OCI-LY1 (cell line): ENCODE data around the gene CAV1.

Experiments used
- H2AFZ ChIP-seq: fragments of 200-600 bp; sonication (generic), shearing (Covaris generic); 2 replicates; pipeline ENCODE4 v1.6.0; 2014; ENCODE audit warnings: antibody characterized with exemption, mild to moderate bottlenecking, low read length
- H3F3A ChIP-seq: fragments of 200-600 bp; sonication (generic), shearing (Covaris generic); 2 replicates; pipeline ENCODE4 v1.6.0; 2014; ENCODE audit warnings: mild to moderate bottlenecking, antibody characterized with exemption, low read length, moderate library complexity; ENCODE audit not compliant: insufficient read depth
- H3K27ac ChIP-seq: fragments of 200-600 bp; sonication (generic); 2 replicates; pipeline ENCODE4 v1.5.1; 2014; ENCODE audit warnings: low read length, mixed run types, mild to moderate bottlenecking, low read depth; ENCODE audit not compliant: poor library complexity, severe bottlenecking
- H3K27me3 ChIP-seq: fragments of 200-600 bp; sonication (generic); 2 replicates; pipeline ENCODE4 v1.6.0; 2014; ENCODE audit warnings: antibody characterized with exemption, mild to moderate bottlenecking, low read length, moderate library complexity; ENCODE audit not compliant: insufficient read depth
- H3K36me3 ChIP-seq: fragments of 200-600 bp; sonication (generic); 2 replicates; pipeline ENCODE4 v1.6.1; 2014; ENCODE audit warnings: mild to moderate bottlenecking, antibody characterized with exemption, low read length, moderate library complexity, mixed read lengths; ENCODE audit not compliant: insufficient read depth
- H3K4me1 ChIP-seq: fragments of 200-600 bp; sonication (generic); 2 replicates; pipeline ENCODE4 v1.5.1; 2014; ENCODE audit warnings: mild to moderate bottlenecking, low read length, moderate library complexity; ENCODE audit not compliant: insufficient read depth, severe bottlenecking
- H3K4me2 ChIP-seq: fragments of 200-600 bp; sonication (generic), shearing (Covaris generic); 2 replicates; pipeline ENCODE4 v1.6.1; 2014; ENCODE audit warnings: low read length
- H3K4me3 ChIP-seq: fragments of 200-600 bp; sonication (generic); 2 replicates; pipeline ENCODE4 v1.5.1; 2014; ENCODE audit warnings: low read length, low read depth, mild to moderate bottlenecking, mixed read lengths; ENCODE audit not compliant: poor library complexity, severe bottlenecking
- H3K79me2 ChIP-seq: fragments of 200-600 bp; shearing (Covaris generic); 2 replicates; pipeline ENCODE4 v1.6.1; 2016; ENCODE audit warnings: mixed run types, low read length, mixed read lengths; ENCODE audit not compliant: insufficient read depth
- H3K9ac ChIP-seq: fragments of 200-600 bp; sonication (generic), shearing (Covaris generic); 2 replicates; pipeline ENCODE4 v1.6.1; 2014; ENCODE audit warnings: mild to moderate bottlenecking, low read length, mixed read lengths
- H3K9me2 ChIP-seq: fragments of 200-600 bp; sonication (generic), shearing (Covaris generic); 2 replicates; pipeline ENCODE4 v1.6.1; 2014; ENCODE audit warnings: low read depth, mild to moderate bottlenecking, low read length, mixed read lengths
- H3K9me3 ChIP-seq: fragments of 200-600 bp; shearing (Covaris generic); 2 replicates; pipeline ENCODE4 v1.6.1; 2014; ENCODE audit warnings: low read length, mixed read lengths
- H4K20me1 ChIP-seq: fragments of 200-600 bp; sonication (generic), shearing (Covaris generic); 2 replicates; pipeline ENCODE4 v1.6.0; 2016; ENCODE audit warnings: mild to moderate bottlenecking, low read length; ENCODE audit not compliant: insufficient read depth
- EZH2 ChIP-seq: fragments of 200-600 bp; sonication (generic), shearing (Covaris generic); IDR thresholded peaks from 2 replicates; pipeline ENCODE4 v1.8.0; 2017; ENCODE audit warnings: borderline replicate concordance, mixed run types, mild to moderate bottlenecking, antibody characterized with exemption, low read length, moderate library complexity, mixed read lengths
- TF ChIP-seq, protein P1 (sequence below): fragments of 200-600 bp; sonication (generic), shearing (Covaris generic); IDR thresholded peaks from 2 replicates; pipeline ENCODE4 v1.5.1; 2017; ENCODE audit warnings: mild to moderate bottlenecking, antibody characterized with exemption, low read length, moderate library complexity, mixed read lengths

The CAV1 gene

GRCh38 chr7:116565981-116566380 lies 41.1 kb downstream of the CAV1 start:
- no peaks in the 10 kb centered on the region for H3K36me3 ChIP-seq
- no peak overlapping the region for H3K9ac ChIP-seq
- H3K9me3 ChIP-seq = no peaks in the 10 kb centered on the region
- H3F3A ChIP-seq = no peaks in the 10 kb centered on the region
- no peak overlapping the region for H3K27ac ChIP-seq
- TF ChIP-seq, protein P1, sequence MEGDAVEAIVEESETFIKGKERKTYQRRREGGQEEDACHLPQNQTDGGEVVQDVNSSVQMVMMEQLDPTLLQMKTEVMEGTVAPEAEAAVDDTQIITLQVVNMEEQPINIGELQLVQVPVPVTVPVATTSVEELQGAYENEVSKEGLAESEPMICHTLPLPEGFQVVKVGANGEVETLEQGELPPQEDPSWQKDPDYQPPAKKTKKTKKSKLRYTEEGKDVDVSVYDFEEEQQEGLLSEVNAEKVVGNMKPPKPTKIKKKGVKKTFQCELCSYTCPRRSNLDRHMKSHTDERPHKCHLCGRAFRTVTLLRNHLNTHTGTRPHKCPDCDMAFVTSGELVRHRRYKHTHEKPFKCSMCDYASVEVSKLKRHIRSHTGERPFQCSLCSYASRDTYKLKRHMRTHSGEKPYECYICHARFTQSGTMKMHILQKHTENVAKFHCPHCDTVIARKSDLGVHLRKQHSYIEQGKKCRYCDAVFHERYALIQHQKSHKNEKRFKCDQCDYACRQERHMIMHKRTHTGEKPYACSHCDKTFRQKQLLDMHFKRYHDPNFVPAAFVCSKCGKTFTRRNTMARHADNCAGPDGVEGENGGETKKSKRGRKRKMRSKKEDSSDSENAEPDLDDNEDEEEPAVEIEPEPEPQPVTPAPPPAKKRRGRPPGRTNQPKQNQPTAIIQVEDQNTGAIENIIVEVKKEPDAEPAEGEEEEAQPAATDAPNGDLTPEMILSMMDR = no peak
- TF ChIP-seq EZH2 = no peak
- H3K4me1 ChIP-seq = no peaks in the 10 kb centered on the region
- H2AFZ ChIP-seq = no peak overlapping the region
- no peaks in the 10 kb centered on the region for H3K79me2 ChIP-seq
- H3K9me2 ChIP-seq = no peaks in the 10 kb centered on the region
- no peaks in the 10 kb centered on the region for H4K20me1 ChIP-seq
- H3K27me3 ChIP-seq = no peaks in the 10 kb centered on the region
- no peak overlapping the region for H3K4me2 ChIP-seq
- no peak overlapping the region for H3K4me3 ChIP-seq

GRCh38 chr7:116566666-116567065 lies 41.8 kb downstream of the CAV1 start:
- Histone ChIP-seq H2AFZ (no peak overlapping the region), H3K4me3 (no peak overlapping the region), H3K27ac (no peak overlapping the region), H3F3A (no peaks in the 10 kb centered on the region), H3K4me1 (no peaks in the 10 kb centered on the region), H3K9me2 (no peaks in the 10 kb centered on the region), H3K27me3 (no peaks in the 10 kb centered on the region), H4K20me1 (no peaks in the 10 kb centered on the region), H3K9me3 (no peaks in the 10 kb centered on the region), H3K36me3 (no peaks in the 10 kb centered on the region), H3K9ac (no peak overlapping the region), H3K4me2 (no peak overlapping the region), H3K79me2 (no peaks in the 10 kb centered on the region)
- TF ChIP-seq, protein P1 = no peak
- no peak for TF ChIP-seq EZH2

DNA sequence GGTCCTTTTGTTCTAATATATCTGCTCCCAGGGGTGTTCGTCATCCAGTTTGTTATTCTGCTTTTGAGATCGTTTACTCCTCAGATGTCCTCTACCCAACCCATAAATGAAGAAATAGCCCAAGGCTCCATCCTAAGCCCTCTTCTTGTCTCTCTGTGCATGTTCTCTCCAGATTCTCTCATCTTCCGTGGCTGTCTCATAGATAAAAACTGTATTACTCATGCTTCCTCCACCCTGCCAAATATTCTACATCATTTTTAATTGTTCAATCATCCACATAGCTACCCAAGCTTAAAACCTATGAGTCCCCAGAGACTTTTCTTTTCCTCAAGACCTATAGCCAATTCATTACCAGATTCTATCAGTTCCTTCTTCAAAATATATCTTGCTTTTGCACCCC lies 44.9 kb downstream of the CAV1 start:
- Histone ChIP-seq H3F3A (no peaks in the 10 kb centered on the region), H4K20me1 (no peaks in the 10 kb centered on the region), H3K9ac (no peak overlapping the region), H3K4me1 (no peaks in the 10 kb centered on the region), H3K36me3 (no peaks in the 10 kb centered on the region), H3K9me3 (no peaks in the 10 kb centered on the region), H3K4me2 (no peak overlapping the region), H3K79me2 (no peaks in the 10 kb centered on the region), H2AFZ (no peak overlapping the region), H3K9me2 (no peaks in the 10 kb centered on the region), H3K27me3 (no peaks in the 10 kb centered on the region), H3K4me3 (no peak overlapping the region), H3K27ac (no peak overlapping the region)
- TF ChIP-seq, protein P1 = no peak
- TF ChIP-seq EZH2 = no peak
